Neural cell (in vitro differentiated cells): ENCODE measurements around the gene SLC36A1.

Experiments
- CTCF ChIP-seq: fragments of 450-650 bp; IDR thresholded peaks from 2 replicates; pipeline ENCODE4 v1.5.1; 2014; ENCODE audit warnings: antibody characterized with exemption, mild to moderate bottlenecking, moderate library complexity; ENCODE audit not compliant: poor library complexity, severe bottlenecking
- EZH2 ChIP-seq: fragments of 200-600, 300-800 bp; shearing (Covaris generic), sonication (generic); IDR thresholded peaks from 2 replicates; pipeline ENCODE4 v1.6.1; 2014; ENCODE audit warnings: antibody characterized with exemption, low read length, borderline replicate concordance, mild to moderate bottlenecking; ENCODE audit not compliant: insufficient read depth, poor library complexity, severe bottlenecking
- POLR2AphosphoS5 ChIP-seq: IDR thresholded peaks from 2 replicates; pipeline ENCODE4 v1.6.1; 2012
- REST ChIP-seq: IDR thresholded peaks from 2 replicates; pipeline ENCODE4 v1.6.1; 2012; ENCODE audit warnings: borderline replicate concordance

- TF ChIP-seq CTCF (no peak), EZH2 (no peak), REST (no peak), POLR2AphosphoS5 (no peak)
Measured at GRCh38 chr5:151528996-151529395, 81.6 kb downstream of the SLC36A1 start.
